Lung (tissue), 12 donors: Measurements from ENCODE around the gene BABAM1. TPM values are rescaled to one million over a fixed set of nuclear protein-coding genes. Genes with fewer than 3 reads are reported as not detected.
A peak's percentile ranks its signal among the peaks of the same experiment; 100 is the strongest.

Experiments used
- ATAC-seq: fragments of 200-7000 bp; cut with Tn5 transposase; one replicate; pipeline ENCODE4 v1.9.1; 2020; ENCODE audit warnings: moderate number of reproducible peaks; ENCODE audit not compliant: insufficient read depth, low FRiP score
- DNase-seq, 3 donors: peaks; one replicate each; pipeline ENCODE4 v3.0.0-alpha.2; 2013 to 2017
- H3K27ac ChIP-seq, 2 donors: one replicate each; pipeline ENCODE4 v1.5.1; 2013; ENCODE audit warnings: mild to moderate bottlenecking in 2 of 2, moderate library complexity in 2 of 2, control low read depth in 1 of 2, inconsistent platforms in 1 of 2, low read depth in 1 of 2, low read length in 1 of 2
- H3K27me3 ChIP-seq, 3 donors: one replicate each; pipeline ENCODE4 v1.5.1; 2013; ENCODE audit warnings: low read length in 2 of 3; ENCODE audit not compliant: control insufficient read depth in 3 of 3, insufficient read depth in 3 of 3
- H3K36me3 ChIP-seq, 4 donors: one replicate each; pipeline ENCODE4 v1.5.1; 2013; ENCODE audit warnings: low read length in 4 of 4, mild to moderate bottlenecking in 1 of 4, moderate library complexity in 1 of 4; ENCODE audit not compliant: control insufficient read depth in 4 of 4, insufficient read depth in 4 of 4
- H3K4me1 ChIP-seq, 5 donors: one replicate each; pipeline ENCODE4 v1.5.1; 2013; ENCODE audit warnings: low read length in 5 of 5, mild to moderate bottlenecking in 2 of 5, moderate library complexity in 1 of 5; ENCODE audit not compliant: control insufficient read depth in 5 of 5, insufficient read depth in 5 of 5
- H3K4me3 ChIP-seq: one replicate; pipeline ENCODE4 v1.5.1; 2013; ENCODE audit warnings: mild to moderate bottlenecking, control low read depth, moderate library complexity
- H3K9ac ChIP-seq, 2 donors: one replicate each; pipeline ENCODE4 v1.5.1; 2013; ENCODE audit warnings: low read length in 2 of 2, control low read depth in 1 of 2; ENCODE audit not compliant: insufficient read depth in 1 of 2
- H3K9me3 ChIP-seq, 4 donors: one replicate each; pipeline ENCODE4 v1.5.1; 2013; ENCODE audit warnings: low read length in 3 of 4, mild to moderate bottlenecking in 1 of 4, moderate library complexity in 1 of 4; ENCODE audit not compliant: control insufficient read depth in 4 of 4, insufficient read depth in 3 of 4
- CTCF ChIP-seq: IDR thresholded peaks from 2 replicates; pipeline ENCODE4 v1.5.1; 2012; ENCODE audit warnings: mild to moderate bottlenecking; ENCODE audit errors: control extremely low read depth, extremely low read depth
- WGBS, 2 donors: extraction: QIAGEN DNeasy Blood & Tissue Kit; methylation state at CpG; one replicate each; pipeline ENCODE4 v1.1.7; 2013; 5-methylcytosine and 5-hydroxymethylcytosine counted together
- polyA plus RNA-seq, 2 donors: library from polyadenylated mRNA; stranded (reverse); fragments of 200-250 nt; gene quantifications; one replicate each; pipeline ENCODE4 v1.2.1, GENCODE V29; 2013
- total RNA-seq, 2 donors: library from RNA; depleted of rRNA in 1 of 2; stranded (reverse); fragments of >200 nt in 1 of 2; gene quantifications; one replicate each; pipeline ENCODE4 v1.2.1, GENCODE V29; 2014 to 2021
- donor health status: control.
- donor health status: control.
- donor health status: Bipolar disorder and iron deficiency.
- donor health status: healthy.
- donor health status: DM: yes; HTN: yes; CAD: no.

The BABAM1 gene
- total and polyA plus RNA-seq, 4 donors = 52.4 to 75.1 (median 63.4) TPM

GRCh38 chr19:17320435-17320834, 53.2 kb downstream of the BABAM1 start:
- H3K9me3 ChIP-seq = peaks cover 0 to 2% (median 0%) of the 10 kb centered on the region in 4 donors
- H3K27ac ChIP-seq = no peak overlapping the region
- H3K27me3 ChIP-seq = no peaks in the 10 kb centered on the region
- peaks cover 5 to 45% (median 14%) of the 10 kb centered on the region in 4 donors for H3K36me3 ChIP-seq
- no peak for DNase-seq
- H3K9ac ChIP-seq = no peak overlapping the region
- no peak for TF ChIP-seq CTCF
- no peak overlapping the region for H3K4me3 ChIP-seq
- 84 to 87% methylated on average over 11 of the region's 11 CpGs for WGBS, 2 donors
- H3K4me1 ChIP-seq = peaks cover 0 to 6% (median 0%) of the 10 kb centered on the region in 5 donors
- ATAC-seq = no peak

DNA sequence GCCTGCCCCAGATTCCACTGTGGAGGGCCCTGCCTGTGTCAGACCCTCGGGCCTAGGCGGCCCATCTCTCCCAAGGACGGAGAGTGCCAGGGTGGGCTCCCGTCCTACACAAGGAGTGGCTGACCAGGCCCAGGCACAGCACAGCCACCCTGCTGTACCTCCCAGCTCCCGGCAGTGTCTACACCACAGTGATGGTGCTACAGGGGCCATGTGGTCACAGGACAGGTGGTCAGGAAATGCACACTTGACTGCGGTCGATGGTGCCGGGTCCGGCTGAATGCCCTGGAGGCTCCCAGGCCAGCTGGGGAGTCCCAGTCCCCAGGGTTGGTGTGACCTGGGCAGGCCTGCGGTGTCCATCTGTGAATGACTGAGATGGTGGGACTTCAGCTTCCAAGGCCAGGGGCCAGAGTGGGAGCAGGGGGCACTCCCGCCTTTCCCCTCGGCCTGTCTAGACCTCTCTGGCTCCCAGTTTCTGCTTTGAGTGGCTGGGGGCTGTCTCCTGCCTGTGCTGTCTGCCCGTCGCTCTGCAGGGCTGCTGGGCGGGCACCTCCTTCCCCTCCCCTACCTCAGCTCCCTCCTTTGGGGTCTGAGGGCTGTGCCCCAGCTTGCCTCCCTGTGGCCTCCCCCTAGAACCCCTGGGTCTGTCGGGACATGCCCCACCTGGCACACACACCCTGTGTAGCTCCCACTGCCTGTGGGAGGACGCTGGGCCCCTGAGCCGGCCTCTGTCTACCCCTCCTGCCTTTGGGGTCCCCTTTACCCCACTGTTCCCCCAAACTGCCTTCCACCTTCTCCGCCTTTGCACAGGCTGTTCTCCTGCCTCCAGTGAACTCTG, 54.6 kb downstream of the BABAM1 start:
- ATAC-seq = no peak
- no peak overlapping the region for H3K9ac ChIP-seq
- no peak overlapping the region for H3K27ac ChIP-seq
- H3K4me3 ChIP-seq = no peak overlapping the region
- no peak for DNase-seq
- H3K4me1 ChIP-seq = peaks cover 0 to 6% (median 0%) of the 10 kb centered on the region in 5 donors
- WGBS, 2 donors = 88 to 91% methylated on average over 19 of the region's 19 CpGs
- H3K36me3 ChIP-seq = peaks cover 0 to 40% (median 8%) of the 10 kb centered on the region in 4 donors
- no peak for TF ChIP-seq CTCF
- H3K9me3 ChIP-seq = peaks cover 0 to 2% (median 0%) of the 10 kb centered on the region in 4 donors
- no peaks in the 10 kb centered on the region for H3K27me3 ChIP-seq

- peaks cover 0 to 6% (median 0%) of the 10 kb centered on the region in 5 donors for H3K4me1 ChIP-seq
- H3K4me3 ChIP-seq = no peak overlapping the region
- TF ChIP-seq CTCF = no peak
- 77% methylated on average over 10 of the region's 10 CpGs for WGBS, 2 donors
- DNase-seq (peak in 2 of 3 donors; percentile 36 to 44), ATAC-seq (no peak)
- peaks cover 0 to 2% (median 0%) of the 10 kb centered on the region in 4 donors for H3K9me3 ChIP-seq
- H3K9ac ChIP-seq = no peak overlapping the region
- H3K27me3 ChIP-seq = no peaks in the 10 kb centered on the region
- peaks cover 0 to 41% (median 8%) of the 10 kb centered on the region in 4 donors for H3K36me3 ChIP-seq
- H3K27ac ChIP-seq = peak overlapping the region in 1 of 2 donors; percentile 8
These were observed 55.6 kb downstream of the BABAM1 start for GRCh38 chr19:17322854-17323253.
